Measurements from ENCODE around the gene CLASP1. TPM values are rescaled to one million over a fixed set of nuclear protein-coding genes. Genes with fewer than 3 reads are reported as not detected.

The CLASP1 gene
- total and polyA plus RNA-seq, 2 donors (not counting 3 experiments of a cell fraction or from before 2014, with no cell fraction given), result 10.0 to 57.9 TPM

DNA sequence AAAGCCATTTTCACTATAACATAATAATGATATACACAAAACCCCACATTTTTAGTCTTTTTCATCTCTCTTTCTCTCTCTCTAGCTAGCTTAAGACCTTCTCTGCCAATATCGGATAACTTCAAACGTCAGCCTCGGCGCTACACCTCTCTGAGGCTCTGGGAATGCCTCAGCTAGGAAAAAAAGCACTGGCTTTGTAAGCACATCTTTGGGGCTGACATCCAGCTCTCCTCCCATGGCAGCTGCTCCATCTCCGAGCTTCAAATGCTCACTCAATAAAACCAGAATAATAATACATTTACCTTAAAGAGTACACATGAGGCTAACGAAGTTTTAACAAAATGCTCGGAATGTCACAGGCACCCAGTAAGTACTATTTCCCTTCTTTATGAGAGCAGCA is 107.8 kb downstream of the CLASP1 start:
- Histone ChIP-seq H3K27me3 (ENCODE audit: control insufficient read depth in 2 of 2, insufficient read depth in 2 of 2, low read length in 2 of 2) (no peaks in the 10 kb centered on the region), H3K4me2 (ENCODE audit: insufficient read depth, low read length) (no peak overlapping the region), H3K9ac (replicated peaks; ENCODE audit: extremely low read depth, insufficient read depth, low read length) (no peak overlapping the region), H3K9me1 (replicated peaks; ENCODE audit: control insufficient read depth, extremely low read depth, insufficient read depth, low read length) (no peaks in the 10 kb centered on the region), H3K4me1 (ENCODE audit: control insufficient read depth, extremely low read depth, insufficient read depth, low read length) (no peaks in the 10 kb centered on the region), H3K27ac (ENCODE audit: insufficient read depth, low read depth, low read length) (no peak overlapping the region), H4K20me1 (replicated peaks; ENCODE audit: control insufficient read depth, extremely low read depth, insufficient read depth, low read length) (peaks cover 3% of the 10 kb centered on the region), H3K36me3 (ENCODE audit: control insufficient read depth in 2 of 2, extremely low read depth in 1 of 2, insufficient read depth in 2 of 2, low read length in 2 of 2) (no peaks in the 10 kb centered on the region), H2AFZ (ENCODE audit: low read depth, low read length) (no peak overlapping the region), H3K79me2 (ENCODE audit: control insufficient read depth, insufficient read depth, low read length) (peaks cover 36% of the 10 kb centered on the region), H3K9me3 (replicated peaks; ENCODE audit: control insufficient read depth, insufficient read depth, low read length) (no peaks in the 10 kb centered on the region), H3K4me3 (replicated peaks in 1 of 3; ENCODE audit: insufficient read depth in 1 of 3, low read depth in 1 of 3, low read length in 3 of 3) (no peak overlapping the region)
- no TSS peak for BruUV-seq (replicated peaks)
- dilution Hi-C loops (cut with MboI; ENCODE audit: extremely low pct_ligation_motif_present, low sequenced_read_pairs), result no loop called here
- POLR2A ChIA-PET, result interaction anchor here (1.2 kb wide), 1 partner anchor 11 kb away, joined by 3 read pairs; the partner anchor contains the start of gene RNU4ATAC
- DNase-seq (ENCODE audit: low read depth, low spot score), result no peak
- no peak for TF ChIP-seq JUN (IDR thresholded peaks at IDR 0.05; ENCODE audit: borderline replicate concordance, insufficient read depth, insufficient read length, low read depth)
- TF ChIP-seq FOS (IDR thresholded peaks at IDR 0.05; ENCODE audit: borderline replicate concordance, insufficient read depth, low read length), result no peak
- FAIRE-seq, result no peak
- CTCF ChIA-PET, result interaction anchor here (1.6 to 2.0 kb wide), 2 partner anchors 10 kb away, joined by 3 to 9 read pairs; partner anchors contain the start of gene RNU4ATAC
- intact Hi-C loops (cut with micrococcal nuclease), result no loop called here

DNA sequence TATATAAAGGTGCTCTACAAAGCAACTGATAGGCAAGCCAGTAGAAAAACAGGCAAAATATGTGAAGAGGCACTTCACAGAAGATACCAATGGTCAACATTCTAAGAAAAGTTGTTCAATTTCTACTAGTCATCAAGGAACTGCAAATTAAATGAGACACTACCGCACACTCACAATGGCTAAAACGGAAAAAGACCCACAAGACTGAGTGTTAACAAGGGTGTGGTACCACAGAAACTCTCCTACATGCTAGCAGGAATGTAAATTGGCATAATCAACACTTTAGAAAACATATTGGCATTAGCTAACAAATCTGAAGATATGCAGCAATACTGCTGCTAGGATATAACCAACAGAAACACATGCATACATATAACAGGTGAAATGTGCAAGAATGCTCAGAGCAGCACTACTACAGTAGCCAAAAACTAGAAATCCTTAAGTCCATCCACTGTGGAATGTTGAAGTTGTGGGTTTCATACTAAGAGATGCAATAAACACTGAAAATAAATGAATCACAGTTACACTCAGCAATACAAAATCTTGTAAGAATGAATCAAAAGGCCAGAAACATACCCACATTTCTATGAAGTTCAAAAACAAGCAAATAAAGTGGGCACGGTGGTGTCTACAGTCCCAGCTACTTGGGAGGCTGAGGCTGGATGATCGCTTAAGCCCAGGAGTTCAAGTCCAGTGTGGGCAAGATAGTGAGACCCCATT is 109.4 kb downstream of the CLASP1 start:
- Histone ChIP-seq H3K9ac (replicated peaks; ENCODE audit: extremely low read depth, insufficient read depth, low read length) (no peak overlapping the region), H4K20me1 (replicated peaks; ENCODE audit: control insufficient read depth, extremely low read depth, insufficient read depth, low read length) (peaks cover 3% of the 10 kb centered on the region), H3K27me3 (ENCODE audit: control insufficient read depth in 2 of 2, insufficient read depth in 2 of 2, low read length in 2 of 2) (no peaks in the 10 kb centered on the region), H3K4me1 (ENCODE audit: control insufficient read depth, extremely low read depth, insufficient read depth, low read length) (no peaks in the 10 kb centered on the region), H3K9me1 (replicated peaks; ENCODE audit: control insufficient read depth, extremely low read depth, insufficient read depth, low read length) (no peaks in the 10 kb centered on the region), H3K9me3 (replicated peaks; ENCODE audit: control insufficient read depth, insufficient read depth, low read length) (no peaks in the 10 kb centered on the region), H3K4me2 (ENCODE audit: insufficient read depth, low read length) (no peak overlapping the region), H3K4me3 (replicated peaks in 1 of 3; ENCODE audit: insufficient read depth in 1 of 3, low read depth in 1 of 3, low read length in 3 of 3) (no peak overlapping the region), H3K36me3 (ENCODE audit: control insufficient read depth in 2 of 2, extremely low read depth in 1 of 2, insufficient read depth in 2 of 2, low read length in 2 of 2) (no peaks in the 10 kb centered on the region), H3K27ac (ENCODE audit: insufficient read depth, low read depth, low read length) (no peak overlapping the region), H3K79me2 (ENCODE audit: control insufficient read depth, insufficient read depth, low read length) (peaks cover 35% of the 10 kb centered on the region), H2AFZ (ENCODE audit: low read depth, low read length) (no peak overlapping the region)
- TF ChIP-seq, protein P1, sequence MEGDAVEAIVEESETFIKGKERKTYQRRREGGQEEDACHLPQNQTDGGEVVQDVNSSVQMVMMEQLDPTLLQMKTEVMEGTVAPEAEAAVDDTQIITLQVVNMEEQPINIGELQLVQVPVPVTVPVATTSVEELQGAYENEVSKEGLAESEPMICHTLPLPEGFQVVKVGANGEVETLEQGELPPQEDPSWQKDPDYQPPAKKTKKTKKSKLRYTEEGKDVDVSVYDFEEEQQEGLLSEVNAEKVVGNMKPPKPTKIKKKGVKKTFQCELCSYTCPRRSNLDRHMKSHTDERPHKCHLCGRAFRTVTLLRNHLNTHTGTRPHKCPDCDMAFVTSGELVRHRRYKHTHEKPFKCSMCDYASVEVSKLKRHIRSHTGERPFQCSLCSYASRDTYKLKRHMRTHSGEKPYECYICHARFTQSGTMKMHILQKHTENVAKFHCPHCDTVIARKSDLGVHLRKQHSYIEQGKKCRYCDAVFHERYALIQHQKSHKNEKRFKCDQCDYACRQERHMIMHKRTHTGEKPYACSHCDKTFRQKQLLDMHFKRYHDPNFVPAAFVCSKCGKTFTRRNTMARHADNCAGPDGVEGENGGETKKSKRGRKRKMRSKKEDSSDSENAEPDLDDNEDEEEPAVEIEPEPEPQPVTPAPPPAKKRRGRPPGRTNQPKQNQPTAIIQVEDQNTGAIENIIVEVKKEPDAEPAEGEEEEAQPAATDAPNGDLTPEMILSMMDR (IDR thresholded peaks at IDR 0.05; ENCODE audit: extremely low read depth in 1 of 2, insufficient read depth in 1 of 2, low read depth in 1 of 2, low read length in 2 of 2), result no peak
- no peak for TF ChIP-seq JUN (IDR thresholded peaks at IDR 0.05; ENCODE audit: borderline replicate concordance, insufficient read depth, insufficient read length, low read depth)
- no TSS peak for BruUV-seq (replicated peaks)
- intact Hi-C loops (cut with micrococcal nuclease), result no loop called here
- POLR2A ChIA-PET, result no interaction called here
- dilution Hi-C loops (cut with MboI; ENCODE audit: extremely low pct_ligation_motif_present, low sequenced_read_pairs), result no loop called here
- FAIRE-seq, result no peak
- CTCF ChIA-PET, result no interaction called here
- DNase-seq (ENCODE audit: low read depth, low spot score), result no peak

All from endothelial cell of umbilical vein (primary cell).